GM23338 (cell line): ENCODE measurements around the gene CIB4.

Experiments used
- CTCF ChIP-seq, 2 experiments: fragments of 200-600 bp in 1 of 2; sonication (generic) in 1 of 2; conservative IDR thresholded peaks; 2 replicates each; pipeline versions ENCODE4 v1.5.1 to v1.6.1; 2016 to 2017; ENCODE audit warnings: antibody characterized with exemption in 2 of 2, low read depth in 2 of 2, mild to moderate bottlenecking in 2 of 2, moderate library complexity in 1 of 2
- ETS1 ChIP-seq: IDR thresholded peaks from 2 replicates; pipeline ENCODE4 v1.6.1; 2016; ENCODE audit warnings: antibody characterized with exemption
- EZH2 ChIP-seq: fragments of 200-600 bp; sonication (generic); IDR thresholded peaks from one replicate; pipeline ENCODE4 v1.8.0; 2017; ENCODE audit warnings: antibody characterized with exemption, mild to moderate bottlenecking, low read depth; ENCODE audit not compliant: unreplicated experiment
- NANOG ChIP-seq: IDR thresholded peaks from 2 replicates; pipeline ENCODE4 v1.6.1; 2016; ENCODE audit warnings: antibody characterized with exemption, borderline replicate concordance
- POLR2AphosphoS5 ChIP-seq: IDR thresholded peaks from 2 replicates; pipeline ENCODE4 v1.6.1; 2016; ENCODE audit warnings: antibody characterized with exemption, low read depth
- REST ChIP-seq: IDR thresholded peaks from one replicate; pipeline ENCODE4 v1.6.1; 2018; ENCODE audit warnings: antibody characterized with exemption; ENCODE audit not compliant: unreplicated experiment
- STAT1 ChIP-seq: IDR thresholded peaks from one replicate; pipeline ENCODE4 v1.6.1; 2016; ENCODE audit warnings: antibody characterized with exemption; ENCODE audit not compliant: unreplicated experiment
- ZNF331 ChIP-seq: fragments of 250-450 bp; sonication (Bioruptor Pico); IDR thresholded peaks from 2 replicates; pipeline ENCODE4 v1.5.0; 2020; ENCODE audit warnings: low read depth, mild to moderate bottlenecking, moderate library complexity
- ZNF462 ChIP-seq: fragments of 250-450 bp; sonication (Bioruptor Pico); IDR thresholded peaks from 2 replicates; pipeline ENCODE4 v1.5.0; 2020; ENCODE audit warnings: mild to moderate bottlenecking, moderate library complexity

GRCh38 chr2:26587994-26588393 lies 53.2 kb downstream of the CIB4 start:
- TF ChIP-seq CTCF (conservative IDR thresholded peaks at IDR 0.05; ENCODE audit: low read depth in 2 of 2), result no peak
- no peak for TF ChIP-seq REST
- no peak for TF ChIP-seq POLR2AphosphoS5
- no peak for TF ChIP-seq EZH2
- TF ChIP-seq ZNF331, result no peak
- no peak for TF ChIP-seq STAT1
- no peak for TF ChIP-seq ZNF462 (CRISPR knock-in tag)
- no peak for TF ChIP-seq NANOG
- TF ChIP-seq ETS1, result no peak
